Keratinocyte (primary cell): ENCODE data around the gene ADARB2. TPM values are rescaled to one million over a fixed set of nuclear protein-coding genes. Genes with fewer than 3 reads are reported as not detected.

ENCODE experiments used
- DNase-seq: peaks from one replicate; pipeline ENCODE4 v3.0.0-alpha.2; 2011; ENCODE audit warnings: low read depth, missing footprints, low spot score
- FAIRE-seq: peaks from 2 replicates; lab custom pipeline; 2011; peaks lifted over from hg19 to GRCh38; lab: Jason Lieb, UNC
- H2AFZ ChIP-seq: 2 replicates; pipeline ENCODE4 v1.6.0; 2012; ENCODE audit warnings: low read length, control low read depth, inconsistent platforms; ENCODE audit not compliant: control insufficient read depth
- H3K27ac ChIP-seq: 2 replicates; pipeline ENCODE4 v1.5.1; 2011; ENCODE audit warnings: low read length; ENCODE audit not compliant: control insufficient read depth, insufficient read depth
- H3K27me3 ChIP-seq: 3 replicates; pipeline ENCODE4 v1.6.0; 2011; ENCODE audit warnings: low read length; ENCODE audit not compliant: control insufficient read depth, insufficient read depth; ENCODE audit errors: extremely low read depth
- H3K36me3 ChIP-seq, 2 experiments: 2 replicates in 1 of 2; 3 replicates in 1 of 2; pipeline ENCODE4 v1.5.1; 2011; ENCODE audit warnings: low read length in 2 of 2, mild to moderate bottlenecking in 1 of 2; ENCODE audit not compliant: control insufficient read depth in 2 of 2, insufficient read depth in 2 of 2; ENCODE audit errors: extremely low read depth in 1 of 2
- H3K4me1 ChIP-seq: 3 replicates; pipeline ENCODE4 v1.5.1; 2011; ENCODE audit warnings: low read length; ENCODE audit not compliant: control insufficient read depth, insufficient read depth; ENCODE audit errors: extremely low read depth
- H3K4me2 ChIP-seq: 3 replicates; pipeline ENCODE4 v1.6.0; 2011; ENCODE audit warnings: low read depth, low read length; ENCODE audit not compliant: control insufficient read depth, insufficient read depth; ENCODE audit errors: extremely low read depth
- H3K4me3 ChIP-seq, 3 experiments: fragments of 200-600 bp in 1 of 3; sonication (generic) in 1 of 3; 2 replicates in 2 of 3; 3 replicates in 1 of 3; pipeline ENCODE4 v1.5.1; 2011 to 2016; ENCODE audit warnings: low read length in 3 of 3, mild to moderate bottlenecking in 3 of 3, control low read depth in 2 of 3, inconsistent platforms in 1 of 3, low read depth in 1 of 3, mixed read lengths in 1 of 3, mixed run types in 1 of 3, moderate library complexity in 1 of 3; ENCODE audit not compliant: control insufficient read depth in 2 of 3, insufficient read depth in 2 of 3; ENCODE audit errors: extremely low read depth in 1 of 3
- H3K79me2 ChIP-seq: 2 replicates; pipeline ENCODE4 v1.6.0; 2012; ENCODE audit warnings: low read length; ENCODE audit not compliant: control insufficient read depth, insufficient read depth
- H3K9ac ChIP-seq: 3 replicates; pipeline ENCODE4 v1.6.0; 2011; ENCODE audit warnings: low read length; ENCODE audit not compliant: control insufficient read depth, insufficient read depth; ENCODE audit errors: extremely low read depth
- H3K9me1 ChIP-seq: 3 replicates; pipeline ENCODE4 v1.6.0; 2011; ENCODE audit warnings: low read length; ENCODE audit not compliant: control insufficient read depth, insufficient read depth; ENCODE audit errors: extremely low read depth
- H3K9me3 ChIP-seq: 2 replicates; pipeline ENCODE4 v1.5.1; 2012; ENCODE audit warnings: low read depth, low read length; ENCODE audit not compliant: control insufficient read depth
- H4K20me1 ChIP-seq: 3 replicates; pipeline ENCODE4 v1.6.0; 2011; ENCODE audit warnings: low read length; ENCODE audit not compliant: control insufficient read depth, insufficient read depth; ENCODE audit errors: extremely low read depth
- CTCF ChIP-seq, 3 experiments: IDR thresholded peaks in 1 of 3; conservative IDR thresholded peaks in 1 of 3; optimal IDR thresholded peaks in 1 of 3; 2 replicates in 2 of 3; 3 replicates in 1 of 3; pipeline versions ENCODE3 to v1.5.1; 2011; ENCODE audit warnings: low read length in 3 of 3, mild to moderate bottlenecking in 3 of 3, moderate library complexity in 2 of 3, control low read depth in 1 of 3, inconsistent platforms in 1 of 3; ENCODE audit not compliant: insufficient read depth in 2 of 3; ENCODE audit errors: extremely low read depth in 1 of 3
- EZH2 ChIP-seq: IDR thresholded peaks from one replicate; pipeline ENCODE4 v1.6.1; 2012; ENCODE audit warnings: inconsistent platforms, mild to moderate bottlenecking, low read length, moderate library complexity
- dilution Hi-C: fragments of 300-500 bp; cut with MboI; formaldehyde crosslinking; loops from one replicate; pipeline ENCODE4 v1.7.0; 2020; ENCODE audit warnings: low sequenced_read_pairs; ENCODE audit not compliant: extremely low pct_ligation_motif_present
- polyA plus RNA-seq, 5 experiments: library from polyadenylated mRNA; depleted of rRNA in 3 of 5; stranded (reverse) in 3 of 5; stranded (forward) in 1 of 5; unstranded in 1 of 5; fragments of >200 nt; gene quantifications; 1 replicate in 1 of 5; 2 replicates in 3 of 5; 3 replicates in 1 of 5; pipeline versions ENCODE4 v1.2.1 to v1.2.3, GENCODE V29; 2011 to 2012; ENCODE audit warnings: missing spikeins in 2 of 5, low read depth in 1 of 5, low replicate concordance in 1 of 5

Gene ADARB2
- polyA plus RNA-seq, 1 donor (not counting 4 experiments of a cell fraction or from before 2014, with no cell fraction given) = not detected

DNA sequence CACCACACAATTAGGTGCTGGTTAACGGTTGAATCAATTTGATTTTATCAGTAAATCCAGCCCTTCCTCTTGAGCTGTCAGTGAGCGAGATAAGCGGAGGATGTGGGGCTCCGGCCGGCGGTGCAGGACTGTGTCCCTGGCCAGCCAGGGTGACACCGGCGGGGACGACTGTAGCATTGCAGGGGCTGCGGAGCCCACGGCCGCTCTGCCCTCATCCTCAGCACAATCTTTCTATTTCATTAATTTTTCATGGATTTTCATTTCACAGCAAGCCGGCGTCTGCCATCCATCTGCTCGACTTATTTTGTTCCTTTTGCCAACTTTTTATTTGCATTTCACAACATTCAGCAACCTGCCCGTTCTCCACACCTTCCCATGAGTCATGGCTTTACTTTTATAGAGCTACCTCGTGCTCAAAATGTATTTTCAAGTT is 4.7 kb downstream of the ADARB2 start:
- Histone ChIP-seq H3K9me3 (no peaks in the 10 kb centered on the region), H3K9ac (no peak overlapping the region), H3K4me3 (no peak overlapping the region), H2AFZ (no peak overlapping the region), H3K36me3 (no peaks in the 10 kb centered on the region), H3K79me2 (no peaks in the 10 kb centered on the region), H3K4me2 (no peak overlapping the region), H4K20me1 (no peaks in the 10 kb centered on the region), H3K27ac (no peak overlapping the region), H3K4me1 (no peaks in the 10 kb centered on the region), H3K27me3 (peaks cover 18% of the 10 kb centered on the region), H3K9me1 (no peaks in the 10 kb centered on the region)
- dilution Hi-C loops = no loop called here
- DNase-seq = no peak
- TF ChIP-seq CTCF (optimal IDR thresholded peaks at IDR 0.05 in 1 of 3, IDR thresholded peaks at IDR 0.05 in 1 of 3, conservative IDR thresholded peaks at IDR 0.05 in 1 of 3; ENCODE audit: extremely low read depth in 1 of 3, insufficient read depth in 2 of 3, low read length in 3 of 3) (no peak), EZH2 (no peak)
- no peak for FAIRE-seq

GRCh38 chr10:1731592-1731991 is 5.7 kb downstream of the ADARB2 start:
- no peak for FAIRE-seq
- peaks cover 9% of the 10 kb centered on the region for H3K27me3 ChIP-seq
- dilution Hi-C loops = no loop called here

More at GRCh38 chr10:1731592-1731991, 5.7 kb downstream of the ADARB2 start:
- Histone ChIP-seq H4K20me1 (no peaks in the 10 kb centered on the region), H3K4me2 (no peak overlapping the region), H3K27ac (no peak overlapping the region), H3K36me3 (no peaks in the 10 kb centered on the region), H3K9ac (no peak overlapping the region), H3K9me1 (no peaks in the 10 kb centered on the region), H3K9me3 (no peaks in the 10 kb centered on the region), H3K4me1 (no peaks in the 10 kb centered on the region), H2AFZ (no peak overlapping the region), H3K79me2 (no peaks in the 10 kb centered on the region), H3K4me3 (no peak overlapping the region)
- TF ChIP-seq EZH2 = no peak
- TF ChIP-seq CTCF (optimal IDR thresholded peaks at IDR 0.05 in 1 of 3, IDR thresholded peaks at IDR 0.05 in 1 of 3, conservative IDR thresholded peaks at IDR 0.05 in 1 of 3; ENCODE audit: extremely low read depth in 1 of 3, insufficient read depth in 2 of 3, low read length in 3 of 3) = no peak
- DNase-seq = no peak
